K562 (cell line): Measurements from ENCODE around the gene SPIRE1. TPM values are rescaled to one million over a fixed set of nuclear protein-coding genes. Genes with fewer than 3 reads are reported as not detected.

ENCODE experiments used
- ATAC-seq: fragments of 200-7000 bp; cut with Tn5 transposase; 3 replicates; pipeline ENCODE4 v1.9.1; 2020; ENCODE audit warnings: moderate library complexity
- BruUV-seq: library from RNA; stranded (reverse); fragments of 400-500 nt; replicated peaks from 2 replicates; lab custom pipeline; 2021; lab: Mats Ljungman, UMichigan
- CTCF ChIA-PET: fragments of 300-600 bp; formaldehyde crosslinking; extraction: SDS; loops from one replicate; lab custom pipeline; 2021; ENCODE audit warnings: low intra/inter-chr PET ratio; lab: Yijun Ruan, JAX
- POLR2A ChIA-PET: fragments of 300-600, 350-650 bp; sonication (Branson Sonifier 250); formaldehyde crosslinking; extraction: SDS; loops from one replicate; lab custom pipeline; 2021; ENCODE audit warnings: antibody characterized with exemption, inconsistent platforms; lab: Yijun Ruan, JAX
- DNase-seq, 4 experiments: peaks; one replicate each; pipeline versions ENCODE4 v3.0.0 to v3.0.0-alpha.2; 2011 to 2018; ENCODE audit warnings: low spot score in 3 of 4, mixed read lengths in 3 of 4; ENCODE audit errors: extremely low read depth in 1 of 4
- FAIRE-seq: peaks from 2 replicates; lab custom pipeline; 2011; peaks lifted over from hg19 to GRCh38; lab: Jason Lieb, UNC
- H2AFZ ChIP-seq: 2 replicates; pipeline ENCODE4 v1.6.0; 2011; ENCODE audit warnings: low read depth, low read length, control low read depth, inconsistent platforms
- H3K27ac ChIP-seq: fragments of 200-600 bp; 3 replicates; pipeline ENCODE4 v1.8.0; 2011; ENCODE audit warnings: low read depth, mild to moderate bottlenecking, control low read depth, inconsistent platforms, low read length, moderate library complexity, mixed read lengths; ENCODE audit errors: extremely low read depth
- H3K27me3 ChIP-seq, 2 experiments: fragments of 300-600 bp in 1 of 2; 2 replicates in 1 of 2; 3 replicates in 1 of 2; pipeline versions ENCODE4 v1.6.0 to v1.8.0; 2011; ENCODE audit warnings: inconsistent platforms in 2 of 2, low read length in 2 of 2, mild to moderate bottlenecking in 1 of 2, mixed read lengths in 1 of 2, moderate library complexity in 1 of 2; ENCODE audit not compliant: control insufficient read depth in 2 of 2, insufficient read depth in 2 of 2
- H3K36me3 ChIP-seq: fragments of 300-600 bp; 3 replicates; pipeline ENCODE4 v1.8.0; 2011; ENCODE audit warnings: mild to moderate bottlenecking, low read length, inconsistent platforms; ENCODE audit not compliant: control insufficient read depth, insufficient read depth
- H3K4me1 ChIP-seq, 2 experiments: fragments of 200-600 bp in 1 of 2; replicated peaks in 1 of 2; 2 replicates in 1 of 2; 3 replicates in 1 of 2; pipeline versions ENCODE4 v1.5.1 to v1.8.0; 2011; ENCODE audit warnings: inconsistent platforms in 2 of 2, low read length in 2 of 2, mild to moderate bottlenecking in 1 of 2, mixed read lengths in 1 of 2, moderate library complexity in 1 of 2; ENCODE audit not compliant: control insufficient read depth in 2 of 2, insufficient read depth in 2 of 2
- H3K4me2 ChIP-seq: 2 replicates; pipeline ENCODE4 v1.6.1; 2011; ENCODE audit warnings: low read length, control low read depth, inconsistent platforms, mixed read lengths; ENCODE audit not compliant: insufficient read depth
- H3K4me3 ChIP-seq: fragments of 200-600 bp; sonication (generic), shearing (Covaris generic); 2 replicates; pipeline ENCODE4 v1.5.1; 2016; ENCODE audit warnings: control low read depth, inconsistent platforms
- H3K79me2 ChIP-seq: fragments of 200-600 bp; 3 replicates; pipeline ENCODE4 v1.8.0; 2011; ENCODE audit warnings: low read length, inconsistent platforms; ENCODE audit not compliant: control insufficient read depth, insufficient read depth
- H3K9ac ChIP-seq, 2 experiments: 2 replicates each; pipeline versions ENCODE4 v1.6.0 to v1.6.1; 2011; ENCODE audit warnings: low read depth in 2 of 2, low read length in 2 of 2, control low read depth in 1 of 2, inconsistent platforms in 1 of 2, mild to moderate bottlenecking in 1 of 2, mixed read lengths in 1 of 2; ENCODE audit not compliant: insufficient read depth in 1 of 2
- H3K9me1 ChIP-seq: one replicate; pipeline ENCODE4 v1.6.0; 2011; ENCODE audit warnings: inconsistent platforms, mild to moderate bottlenecking, low read length, moderate library complexity; ENCODE audit not compliant: control insufficient read depth, insufficient read depth
- H3K9me3 ChIP-seq: replicated peaks from 2 replicates; pipeline ENCODE4 v1.5.1; 2011; ENCODE audit warnings: low read depth, low read length, inconsistent platforms; ENCODE audit not compliant: control insufficient read depth, insufficient read depth
- H4K20me1 ChIP-seq: replicated peaks from 2 replicates; pipeline ENCODE4 v1.6.1; 2011; ENCODE audit warnings: low read length, inconsistent platforms, mixed read lengths; ENCODE audit not compliant: control insufficient read depth, insufficient read depth
- CBX1 ChIP-seq: sonication (generic); IDR thresholded peaks from 2 replicates; pipeline ENCODE4 v1.6.1; 2016; ENCODE audit warnings: antibody characterized with exemption, low read depth, mild to moderate bottlenecking
- E2F3 ChIP-seq: fragments of 250-450 bp; sonication (Bioruptor Pico); IDR thresholded peaks from 2 replicates; pipeline ENCODE4 v1.4.0; 2020; ENCODE audit warnings: mild to moderate bottlenecking
- HDAC2 ChIP-seq: fragments of 450-650 bp; IDR thresholded peaks from 2 replicates; pipeline ENCODE4 v1.6.1; 2016; ENCODE audit warnings: mild to moderate bottlenecking
- LARP7 ChIP-seq: fragments of 450-650 bp; IDR thresholded peaks from 2 replicates; pipeline ENCODE4 v1.6.1; 2016
- MTA3 ChIP-seq: fragments of 450-650 bp; formaldehyde crosslinking; IDR thresholded peaks from 2 replicates; pipeline ENCODE4 v1.6.1; 2017; ENCODE audit warnings: mild to moderate bottlenecking, borderline replicate concordance
- SPI1 ChIP-seq: IDR thresholded peaks from 2 replicates; pipeline ENCODE4 v1.6.1; 2011; ENCODE audit warnings: low read depth, low read length, control low read depth, borderline replicate concordance
- YBX1 ChIP-seq: fragments of 450-650 bp; IDR thresholded peaks from 2 replicates; pipeline ENCODE4 v1.7.1; 2016; ENCODE audit warnings: mild to moderate bottlenecking
- ZNF586 ChIP-seq: fragments of 450-650 bp; formaldehyde crosslinking; conservative IDR thresholded peaks from 2 replicates; pipeline ENCODE4 v1.4.0; 2020; ENCODE audit warnings: mild to moderate bottlenecking, moderate library complexity
- ZZZ3 ChIP-seq: fragments of 450-650 bp; IDR thresholded peaks from 2 replicates; pipeline ENCODE4 v1.6.1; 2016; ENCODE audit warnings: antibody characterized with exemption, mild to moderate bottlenecking, moderate library complexity
- WGBS: fragments of 100-300 bp; shearing (Covaris generic); methylation state at CpG from one replicate; pipeline ENCODE4 v1.1.6; 2016; ENCODE audit warnings: low coverage, mixed read lengths; ENCODE audit not compliant: insufficient coverage; ENCODE audit errors: missing lambda C conversion rate; 5-methylcytosine and 5-hydroxymethylcytosine counted together
- in situ Hi-C: fragments of 300-500 bp; cut with MboI; formaldehyde crosslinking; loops from 4 replicates; pipeline ENCODE4 v1.15.0; 2018; ENCODE audit warnings: inconsistent platforms, mixed read lengths
- intact Hi-C: fragments of 100-400 bp; cut with micrococcal nuclease; formaldehyde crosslinking; loops from 2 replicates; pipeline ENCODE4 v1.14.2; 2022
- polyA plus RNA-seq, 8 experiments: library from polyadenylated mRNA; depleted of rRNA in 4 of 8; stranded (reverse) in 5 of 8; unstranded in 3 of 8; fragments of >200 nt; fragmentation: Nextera tagmentation in 2 of 8; fragmentation: Illumina TruSeq in 1 of 8; extraction: Ambion mirVana in 2 of 8; extraction: Trizol in 1 of 8; gene quantifications; 2 replicates each; pipeline versions ENCODE4 v1.2.1 to v1.2.3, GENCODE V29; 2011 to 2014; ENCODE audit warnings: inconsistent platforms in 1 of 8, missing spikeins in 1 of 8
- total RNA-seq, 7 experiments: library from RNA; depleted of rRNA in 6 of 7; stranded (reverse); fragments of >200 nt in 6 of 7; fragmentation: Illumina TruSeq in 2 of 7; extraction: Trizol in 2 of 7; gene quantifications; 2 replicates each; pipeline versions ENCODE4 v1.2.1 to v1.2.3, GENCODE V29; 2011 to 2021; ENCODE audit warnings: low replicate concordance in 1 of 7
- TF ChIP-seq, protein P1 (sequence below): sonication (generic); IDR thresholded peaks from 2 replicates; pipeline ENCODE4 v1.6.1; 2016
- TF ChIP-seq, protein P2 (sequence below): fragments of 450-650 bp; formaldehyde crosslinking; IDR thresholded peaks from 2 replicates; pipeline ENCODE4 v1.4.0; 2020; ENCODE audit warnings: mild to moderate bottlenecking
- TF ChIP-seq, protein P3 (sequence below): sonication (generic); formaldehyde crosslinking; IDR thresholded peaks from 2 replicates; pipeline ENCODE4 v1.9.0; 2022; ENCODE audit warnings: mild to moderate bottlenecking, missing genetic modification reagents
- TF ChIP-seq, protein P4 (sequence below): sonication (generic); formaldehyde crosslinking; IDR thresholded peaks from 2 replicates; pipeline ENCODE4 v1.8.0; 2022; ENCODE audit warnings: mild to moderate bottlenecking, missing genetic modification reagents, borderline replicate concordance
- TF ChIP-seq, protein P5 (sequence below), 2 experiments: fragments of 450-650 bp; IDR thresholded peaks; 2 replicates each; pipeline ENCODE4 v1.6.1; 2016

SPIRE1 gene
- total and polyA plus RNA-seq, 9 of the 15 experiments (the other 6 are each of a cell fraction or from before 2014, with no cell fraction given) = 2.9 to 14.0 (median 10.2) TPM

DNA sequence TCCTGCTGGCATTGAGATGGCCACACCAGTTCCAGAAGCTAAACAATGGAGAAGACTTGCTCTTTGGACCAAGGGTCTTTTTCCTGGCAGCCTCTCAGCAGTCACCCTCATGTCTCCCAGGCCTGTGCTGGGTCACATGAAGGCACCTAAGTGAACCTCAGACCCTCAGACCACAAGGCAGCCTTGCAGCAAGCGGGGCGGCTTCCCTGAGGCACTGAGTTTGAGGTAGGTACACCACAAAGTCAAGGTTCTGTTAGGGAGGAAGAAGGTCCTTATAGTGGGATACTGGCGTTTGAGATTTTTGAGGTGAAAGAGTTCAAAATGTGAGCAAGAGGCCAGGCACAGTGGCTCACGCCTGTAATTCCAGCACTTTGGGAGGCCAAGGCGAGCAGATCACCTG is 258.7 kb downstream of the SPIRE1 start:
- Histone ChIP-seq H3K36me3 (no peaks in the 10 kb centered on the region), H3K9me1 (no peaks in the 10 kb centered on the region), H3K79me2 (no peaks in the 10 kb centered on the region), H3K4me1 (peaks cover 16 to 25% of the 10 kb centered on the region in 2 experiments; a peak in 4 of 5 replicates), H3K9ac (peak overlapping the region in 1 of 2 experiments; percentile 36; a peak in 1 of 4 replicates), H4K20me1 (no peaks in the 10 kb centered on the region), H3K27ac (no peak overlapping the region)
- ChIA-PET POLR2A (interaction anchor here (0.5 kb wide), 1 partner anchor 23 kb away, joined by 3 read pairs; no protein-coding TSS in a partner anchor), CTCF (interaction anchor here (0.7 kb wide), 1 partner anchor 43 kb away, joined by 3 read pairs; no protein-coding TSS in a partner anchor)
- ATAC-seq (no peak), DNase-seq (no peak)
- 54% methylated on average over 5 of the region's 5 CpGs for WGBS
- intact Hi-C loops = loop anchor here (5.0 kb wide), 1 partner anchor 133 kb away; no protein-coding TSS in a partner anchor
- no peak for TF ChIP-seq SPI1
- no peak for TF ChIP-seq E2F3 (CRISPR knock-in tag)
- TF ChIP-seq, protein P1, sequence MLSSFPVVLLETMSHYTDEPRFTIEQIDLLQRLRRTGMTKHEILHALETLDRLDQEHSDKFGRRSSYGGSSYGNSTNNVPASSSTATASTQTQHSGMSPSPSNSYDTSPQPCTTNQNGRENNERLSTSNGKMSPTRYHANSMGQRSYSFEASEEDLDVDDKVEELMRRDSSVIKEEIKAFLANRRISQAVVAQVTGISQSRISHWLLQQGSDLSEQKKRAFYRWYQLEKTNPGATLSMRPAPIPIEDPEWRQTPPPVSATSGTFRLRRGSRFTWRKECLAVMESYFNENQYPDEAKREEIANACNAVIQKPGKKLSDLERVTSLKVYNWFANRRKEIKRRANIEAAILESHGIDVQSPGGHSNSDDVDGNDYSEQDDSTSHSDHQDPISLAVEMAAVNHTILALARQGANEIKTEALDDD = no peak
- TF ChIP-seq YBX1 = no peak
- TF ChIP-seq LARP7 = no peak
- TF ChIP-seq, protein P2, sequence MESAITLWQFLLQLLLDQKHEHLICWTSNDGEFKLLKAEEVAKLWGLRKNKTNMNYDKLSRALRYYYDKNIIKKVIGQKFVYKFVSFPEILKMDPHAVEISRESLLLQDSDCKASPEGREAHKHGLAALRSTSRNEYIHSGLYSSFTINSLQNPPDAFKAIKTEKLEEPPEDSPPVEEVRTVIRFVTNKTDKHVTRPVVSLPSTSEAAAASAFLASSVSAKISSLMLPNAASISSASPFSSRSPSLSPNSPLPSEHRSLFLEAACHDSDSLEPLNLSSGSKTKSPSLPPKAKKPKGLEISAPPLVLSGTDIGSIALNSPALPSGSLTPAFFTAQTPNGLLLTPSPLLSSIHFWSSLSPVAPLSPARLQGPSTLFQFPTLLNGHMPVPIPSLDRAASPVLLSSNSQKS (CRISPR knock-in tag) = no peak
- TF ChIP-seq ZNF586 (CRISPR knock-in tag) = no peak
- TF ChIP-seq HDAC2 = no peak
- no peak for TF ChIP-seq ZZZ3
- TF ChIP-seq, protein P3, sequence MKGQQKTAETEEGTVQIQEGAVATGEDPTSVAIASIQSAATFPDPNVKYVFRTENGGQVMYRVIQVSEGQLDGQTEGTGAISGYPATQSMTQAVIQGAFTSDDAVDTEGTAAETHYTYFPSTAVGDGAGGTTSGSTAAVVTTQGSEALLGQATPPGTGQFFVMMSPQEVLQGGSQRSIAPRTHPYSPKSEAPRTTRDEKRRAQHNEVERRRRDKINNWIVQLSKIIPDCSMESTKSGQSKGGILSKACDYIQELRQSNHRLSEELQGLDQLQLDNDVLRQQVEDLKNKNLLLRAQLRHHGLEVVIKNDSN (CRISPR knock-in tag) = no peak
- no peak for TF ChIP-seq MTA3
- TF ChIP-seq, protein P4, sequence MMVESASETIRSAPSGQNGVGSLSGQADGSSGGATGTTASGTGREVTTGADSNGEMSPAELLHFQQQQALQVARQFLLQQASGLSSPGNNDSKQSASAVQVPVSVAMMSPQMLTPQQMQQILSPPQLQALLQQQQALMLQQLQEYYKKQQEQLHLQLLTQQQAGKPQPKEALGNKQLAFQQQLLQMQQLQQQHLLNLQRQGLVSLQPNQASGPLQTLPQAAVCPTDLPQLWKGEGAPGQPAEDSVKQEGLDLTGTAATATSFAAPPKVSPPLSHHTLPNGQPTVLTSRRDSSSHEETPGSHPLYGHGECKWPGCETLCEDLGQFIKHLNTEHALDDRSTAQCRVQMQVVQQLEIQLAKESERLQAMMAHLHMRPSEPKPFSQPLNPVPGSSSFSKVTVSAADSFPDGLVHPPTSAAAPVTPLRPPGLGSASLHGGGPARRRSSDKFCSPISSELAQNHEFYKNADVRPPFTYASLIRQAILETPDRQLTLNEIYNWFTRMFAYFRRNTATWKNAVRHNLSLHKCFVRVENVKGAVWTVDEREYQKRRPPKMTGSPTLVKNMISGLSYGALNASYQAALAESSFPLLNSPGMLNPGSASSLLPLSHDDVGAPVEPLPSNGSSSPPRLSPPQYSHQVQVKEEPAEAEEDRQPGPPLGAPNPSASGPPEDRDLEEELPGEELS (CRISPR knock-in tag) = no peak
- TF ChIP-seq, protein P5, sequence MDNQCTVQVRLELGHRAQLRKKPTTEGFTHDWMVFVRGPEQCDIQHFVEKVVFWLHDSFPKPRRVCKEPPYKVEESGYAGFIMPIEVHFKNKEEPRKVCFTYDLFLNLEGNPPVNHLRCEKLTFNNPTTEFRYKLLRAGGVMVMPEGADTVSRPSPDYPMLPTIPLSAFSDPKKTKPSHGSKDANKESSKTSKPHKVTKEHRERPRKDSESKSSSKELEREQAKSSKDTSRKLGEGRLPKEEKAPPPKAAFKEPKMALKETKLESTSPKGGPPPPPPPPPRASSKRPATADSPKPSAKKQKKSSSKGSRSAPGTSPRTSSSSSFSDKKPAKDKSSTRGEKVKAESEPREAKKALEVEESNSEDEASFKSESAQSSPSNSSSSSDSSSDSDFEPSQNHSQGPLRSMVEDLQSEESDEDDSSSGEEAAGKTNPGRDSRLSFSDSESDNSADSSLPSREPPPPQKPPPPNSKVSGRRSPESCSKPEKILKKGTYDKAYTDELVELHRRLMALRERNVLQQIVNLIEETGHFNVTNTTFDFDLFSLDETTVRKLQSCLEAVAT (IDR thresholded peaks at IDR 0.05) = no peak
- TF ChIP-seq CBX1 = no peak
- TF ChIP-seq, all 486 proteins: peak for 0
- BruUV-seq = no TSS peak
- FAIRE-seq = no peak
- Histone ChIP-seq H3K4me2 (no peak overlapping the region), H3K9me3 (no peaks in the 10 kb centered on the region), H3K4me3 (no peak overlapping the region), H2AFZ (no peak overlapping the region), H3K27me3 (no peaks in the 10 kb centered on the region)
- in situ Hi-C loops = loop anchor here (5.0 kb wide), 1 partner anchor 543 kb away; no protein-coding TSS in a partner anchor
